M059J (cell line): ENCODE results near the gene PPIL4. TPM values are rescaled to one million over a fixed set of nuclear protein-coding genes. Genes with fewer than 3 reads are reported as not detected.

Experiments
- DNase-seq: peaks from one replicate; pipeline ENCODE4 v3.0.0-alpha.2; 2012; ENCODE audit warnings: low read depth
- total RNA-seq: library from RNA; depleted of rRNA; stranded (reverse); fragments of >200 nt; shearing (Covaris generic); gene quantifications from 2 replicates; pipeline ENCODE4 v1.2.3, GENCODE V29; 2014; rRNA removed

The PPIL4 gene, protein sequence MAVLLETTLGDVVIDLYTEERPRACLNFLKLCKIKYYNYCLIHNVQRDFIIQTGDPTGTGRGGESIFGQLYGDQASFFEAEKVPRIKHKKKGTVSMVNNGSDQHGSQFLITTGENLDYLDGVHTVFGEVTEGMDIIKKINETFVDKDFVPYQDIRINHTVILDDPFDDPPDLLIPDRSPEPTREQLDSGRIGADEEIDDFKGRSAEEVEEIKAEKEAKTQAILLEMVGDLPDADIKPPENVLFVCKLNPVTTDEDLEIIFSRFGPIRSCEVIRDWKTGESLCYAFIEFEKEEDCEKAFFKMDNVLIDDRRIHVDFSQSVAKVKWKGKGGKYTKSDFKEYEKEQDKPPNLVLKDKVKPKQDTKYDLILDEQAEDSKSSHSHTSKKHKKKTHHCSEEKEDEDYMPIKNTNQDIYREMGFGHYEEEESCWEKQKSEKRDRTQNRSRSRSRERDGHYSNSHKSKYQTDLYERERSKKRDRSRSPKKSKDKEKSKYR
- total RNA-seq, result 42.0 and 52.9 TPM in 2 replicates

DNA sequence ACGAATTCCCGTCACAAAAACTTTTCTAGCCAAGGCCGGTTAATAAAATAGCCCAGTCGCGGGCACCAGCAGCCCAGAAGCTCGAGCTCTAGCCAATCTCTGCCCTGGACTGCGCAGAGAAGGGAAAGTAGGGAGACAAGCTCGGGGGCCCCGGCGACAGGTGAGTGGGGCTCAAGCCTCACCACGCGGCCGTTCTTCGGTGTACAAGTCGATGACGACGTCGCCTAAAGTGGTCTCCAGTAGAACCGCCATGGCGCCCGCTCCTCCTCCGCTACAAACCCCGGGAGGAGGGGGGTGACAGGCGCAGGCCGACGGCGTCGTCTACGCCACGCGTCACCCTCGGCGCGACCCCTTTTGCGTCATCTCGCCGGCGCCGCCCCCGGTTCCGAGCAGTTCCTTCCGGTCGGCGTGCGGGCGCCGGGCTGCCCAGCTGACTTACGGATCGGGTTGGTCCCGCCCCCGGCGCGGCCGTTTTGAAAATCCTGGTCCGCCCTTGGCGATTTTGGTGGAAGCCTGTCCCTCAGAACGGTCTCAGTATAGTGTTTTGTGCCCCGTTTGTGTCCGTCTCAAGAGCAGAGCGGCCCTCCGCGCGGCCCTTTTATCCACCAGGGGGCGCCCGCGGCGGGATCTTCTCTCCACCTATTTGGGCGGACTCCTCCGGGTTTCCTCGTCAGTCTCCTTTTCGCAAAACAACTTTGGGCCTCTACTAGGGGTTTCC is at the start of gene PPIL4:
Gene PPIL4, minus strand, starts transcription at position 290 of the 718 bp plus-strand sequence. Its CDS starts 38 bp downstream, at position 252.
- DNase-seq, result peak; percentile 96

DNA sequence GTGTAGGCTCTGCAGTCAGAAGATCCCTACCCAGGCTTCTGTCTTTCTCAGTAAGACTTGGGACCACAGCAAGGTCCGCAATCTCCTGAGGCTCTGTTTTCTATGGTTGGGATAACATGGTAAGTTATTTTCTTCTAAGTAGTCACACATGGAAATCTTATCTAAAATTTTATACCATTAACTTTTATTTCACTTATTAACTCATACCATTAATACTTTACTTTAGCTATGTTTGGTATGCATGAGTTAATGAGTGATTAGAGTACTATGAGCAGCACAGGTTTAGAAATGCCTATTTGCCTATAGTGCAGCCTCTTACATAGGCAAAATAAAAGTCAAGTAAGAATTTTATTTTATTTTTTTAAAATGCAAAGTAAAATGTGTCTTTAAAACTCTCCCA is 47.6 kb upstream of the PPIL4 start:
- DNase-seq, result no peak

DNA sequence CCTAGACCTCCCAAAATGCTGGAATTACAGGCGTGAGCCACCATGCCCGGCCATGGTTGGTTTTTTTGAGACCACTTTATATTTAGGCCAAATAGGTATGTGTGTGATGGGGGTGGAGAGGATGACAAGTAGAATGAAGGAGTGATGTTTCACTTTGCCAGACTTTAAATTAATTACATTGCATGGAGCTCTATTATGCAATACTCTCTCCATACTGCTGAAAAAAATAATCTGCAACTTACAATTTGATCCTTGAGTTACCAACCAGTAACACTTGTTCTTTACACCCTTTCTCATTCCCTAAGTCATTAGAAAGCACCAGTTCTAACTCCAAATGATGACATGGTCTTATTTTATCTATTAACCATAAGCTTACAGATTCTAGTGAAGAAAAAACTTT is 47.1 kb upstream of the PPIL4 start:
- DNase-seq, result no peak

DNA sequence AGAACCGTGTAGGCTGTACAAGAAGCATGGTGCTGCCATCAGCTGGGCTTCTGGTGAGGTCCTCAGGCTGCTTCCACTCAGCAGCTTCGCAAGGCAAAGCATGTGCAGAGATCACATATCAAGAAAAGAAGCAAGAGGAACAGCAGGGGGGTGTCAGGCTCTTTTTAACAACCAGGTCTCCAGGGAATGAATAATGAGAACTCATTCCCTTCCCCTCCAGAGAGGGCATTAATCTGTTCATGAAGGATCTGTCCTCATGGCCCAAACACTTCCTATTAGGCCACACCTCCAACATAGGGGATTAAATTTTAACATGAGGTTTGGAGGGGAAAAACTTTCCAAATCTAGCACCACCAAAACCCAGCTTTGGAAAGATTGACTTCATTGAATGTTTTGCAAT is 40.3 kb upstream of the PPIL4 start:
- no peak for DNase-seq

DNA sequence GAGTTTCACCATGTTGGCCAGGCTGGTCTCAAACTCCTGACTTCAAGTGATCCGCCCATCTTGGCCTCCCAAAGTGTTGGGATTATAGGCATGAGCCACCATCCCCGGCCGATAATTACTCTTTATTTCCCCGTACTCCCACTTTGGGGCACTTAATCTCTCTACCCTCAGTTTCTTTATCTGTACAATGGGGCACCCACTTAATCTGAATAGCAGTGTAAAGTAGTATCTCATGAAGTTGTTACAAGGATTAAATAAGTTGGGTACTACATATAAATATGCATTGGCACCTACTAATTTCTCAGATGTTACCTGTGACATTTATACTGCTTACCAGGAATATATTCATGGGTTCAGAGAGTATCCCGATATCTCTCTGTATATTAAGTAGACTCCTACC is 35.5 kb upstream of the PPIL4 start:
- DNase-seq, result no peak

DNA sequence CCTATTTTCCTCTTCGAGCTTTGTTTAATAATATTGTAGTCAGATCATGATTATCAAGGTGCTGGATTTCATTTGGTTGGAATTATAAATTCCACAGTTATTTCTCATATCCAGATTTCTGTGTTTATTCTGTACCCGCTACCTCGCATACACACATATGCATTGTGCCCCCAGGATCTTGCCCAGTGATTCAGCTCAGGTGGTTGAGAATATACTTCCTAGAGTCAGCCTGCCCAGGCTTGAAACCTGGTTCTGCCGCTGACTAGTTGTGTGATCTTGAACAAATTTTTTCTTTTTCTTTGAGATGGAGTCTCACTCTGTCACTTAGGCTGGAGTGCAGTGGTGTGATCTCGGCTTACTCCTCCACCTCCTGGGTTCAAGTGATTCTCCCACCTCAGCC is 35.0 kb upstream of the PPIL4 start:
- DNase-seq, result no peak

DNA sequence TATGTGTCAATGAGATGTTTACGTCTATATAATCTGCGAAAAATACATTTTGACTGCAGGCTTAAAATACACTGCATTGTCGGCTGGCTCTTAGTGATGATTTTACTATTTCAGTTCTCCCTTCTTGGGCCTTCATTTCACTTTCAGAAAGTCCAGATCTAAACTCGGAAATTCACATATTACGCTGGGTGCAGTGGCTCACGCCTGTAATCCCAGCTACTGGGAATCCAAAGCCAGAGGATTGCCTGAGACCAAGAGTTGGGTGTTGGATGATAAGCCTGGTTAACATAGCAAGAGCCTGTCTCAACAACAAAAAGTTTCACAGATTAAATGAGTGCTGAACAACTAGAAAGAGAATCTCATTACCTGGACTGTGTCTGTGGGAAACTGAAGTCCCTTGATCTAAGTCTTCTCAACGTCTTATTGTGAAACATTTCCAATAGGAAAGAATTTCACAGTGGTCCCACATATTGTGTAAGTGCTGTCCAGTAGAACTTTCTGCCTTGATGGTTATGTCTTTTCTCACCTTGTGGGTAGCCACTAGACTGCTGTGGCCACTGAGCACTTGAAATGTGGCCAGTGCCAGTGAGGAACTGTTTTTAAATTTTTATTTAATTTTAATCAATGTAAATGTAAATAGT is 22.2 kb upstream of the PPIL4 start:
- no peak for DNase-seq

DNA sequence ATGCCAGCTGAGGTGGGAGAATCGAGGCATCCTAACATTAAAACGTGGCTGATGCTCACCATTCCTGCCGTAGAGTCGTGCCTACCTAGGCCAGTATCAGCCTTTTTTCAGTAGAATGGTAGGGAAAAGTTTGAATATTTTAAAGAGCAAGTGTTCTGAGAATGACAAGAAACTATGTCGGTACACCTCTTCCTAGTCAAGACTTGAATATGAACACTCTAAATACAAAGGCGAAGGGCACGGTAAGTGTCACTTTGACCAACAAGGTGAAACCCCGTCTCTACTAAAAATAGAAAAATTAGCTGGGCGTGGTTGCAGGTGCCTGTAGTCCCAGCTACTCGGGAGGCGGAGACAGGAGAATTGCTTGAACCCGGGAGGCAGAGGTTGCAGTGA is 21.3 kb upstream of the PPIL4 start:
- DNase-seq, result no peak

DNA sequence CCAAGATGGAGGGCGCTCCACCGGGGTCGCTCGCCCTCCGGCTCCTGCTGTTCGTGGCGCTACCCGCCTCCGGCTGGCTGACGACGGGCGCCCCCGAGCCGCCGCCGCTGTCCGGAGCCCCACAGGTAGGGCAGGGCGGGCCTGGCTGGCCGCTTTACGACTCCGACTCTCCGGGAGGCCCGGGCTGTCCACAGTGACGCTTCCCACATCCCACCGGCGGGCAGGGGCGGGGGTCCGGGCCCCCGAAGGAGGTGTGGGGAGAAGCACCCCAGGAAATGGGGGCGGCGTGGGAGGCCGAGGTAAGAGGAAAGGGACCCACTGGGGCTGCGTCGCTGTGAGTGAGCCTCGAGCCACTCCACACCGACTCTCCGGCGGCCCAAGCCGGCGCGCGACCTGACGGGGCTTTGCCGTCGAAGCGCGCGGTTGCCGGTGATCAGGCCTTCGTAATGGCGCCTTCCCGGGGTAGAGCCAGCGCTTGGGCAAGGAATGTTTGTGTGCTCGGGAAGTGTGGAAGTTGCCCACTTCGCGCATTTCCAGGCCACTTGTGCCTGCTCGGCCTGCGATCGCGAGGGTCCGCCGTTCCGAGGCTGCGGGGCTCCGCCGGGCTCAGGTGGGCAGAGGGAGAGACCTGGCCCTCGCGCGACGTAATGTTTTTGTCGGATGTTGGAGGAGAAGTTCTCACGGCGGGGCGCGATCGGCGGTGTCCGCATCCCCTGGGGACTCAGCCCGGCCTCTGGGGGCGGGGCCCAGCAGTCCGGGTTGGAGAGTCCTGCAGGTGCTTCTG is 20.8 kb upstream of the PPIL4 start:
- DNase-seq, result peak; percentile 62

DNA sequence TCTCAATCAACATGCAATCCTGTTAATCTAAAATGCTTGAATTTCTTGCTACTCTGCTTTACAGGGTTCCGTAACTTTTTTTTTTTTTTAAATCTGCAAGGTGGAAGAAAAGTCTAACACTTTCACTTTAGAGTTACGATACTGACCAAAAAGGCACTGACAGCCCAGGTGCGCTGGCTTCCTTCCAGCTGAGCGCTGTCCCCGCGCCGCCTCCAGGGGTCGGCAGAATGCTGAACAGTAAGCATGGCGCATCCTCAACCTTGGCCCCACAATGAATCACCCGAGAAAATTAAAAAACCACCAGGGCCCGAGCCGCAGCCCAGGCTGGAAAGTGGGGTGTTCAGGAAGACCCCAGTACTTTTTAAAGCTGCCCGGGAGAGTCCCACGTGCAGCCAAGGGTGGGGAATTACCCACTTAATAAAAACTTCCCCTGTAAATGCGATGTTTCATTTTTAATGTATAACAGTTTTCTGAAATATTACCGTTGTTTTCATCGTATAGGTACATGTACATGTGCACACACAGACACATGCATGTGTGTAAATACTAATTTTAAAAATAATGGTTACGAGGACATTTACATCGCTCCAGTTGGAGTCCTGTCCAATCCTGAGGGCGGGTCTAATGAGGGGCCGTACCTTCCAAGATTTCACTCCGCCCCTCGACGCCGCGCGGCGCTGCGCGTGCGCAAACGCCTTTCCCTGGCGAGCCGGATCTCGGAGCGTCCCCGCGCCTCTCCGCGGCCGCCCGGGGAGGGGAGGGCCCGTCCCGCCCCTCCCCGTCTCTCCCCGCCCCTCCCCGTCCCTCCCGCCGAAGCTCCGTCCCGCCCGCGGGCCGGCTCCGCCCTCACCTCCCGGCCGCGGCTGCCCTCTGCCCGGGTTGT is 19.9 kb upstream of the PPIL4 start, which contains the start of gene GINM1:
Gene GINM1, plus strand, starts transcription at position 849 of the 883 bp plus-strand sequence. CDS start 40 bp downstream, outside the sequence.
- DNase-seq, result peak; percentile 95

DNA sequence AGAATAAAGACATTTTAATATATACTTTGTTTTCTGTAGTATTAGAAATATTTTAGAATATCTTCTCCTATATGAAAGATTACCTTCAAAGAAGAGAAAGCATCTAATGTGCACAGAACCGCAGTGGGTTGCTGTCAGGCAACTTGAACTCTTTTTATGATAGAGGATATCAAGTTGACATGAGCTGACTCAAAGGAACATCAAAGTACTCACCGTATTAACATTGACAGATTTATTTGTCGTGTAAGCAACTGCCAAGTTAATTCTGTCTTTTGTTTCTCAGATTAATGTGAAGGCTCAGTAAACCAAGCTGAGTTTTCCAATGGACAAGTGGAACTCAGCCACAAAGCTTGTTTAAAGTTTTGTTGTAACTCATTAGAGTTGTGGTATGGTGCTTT is 18.1 kb upstream of the PPIL4 start:
- DNase-seq, result peak; percentile 55

DNA sequence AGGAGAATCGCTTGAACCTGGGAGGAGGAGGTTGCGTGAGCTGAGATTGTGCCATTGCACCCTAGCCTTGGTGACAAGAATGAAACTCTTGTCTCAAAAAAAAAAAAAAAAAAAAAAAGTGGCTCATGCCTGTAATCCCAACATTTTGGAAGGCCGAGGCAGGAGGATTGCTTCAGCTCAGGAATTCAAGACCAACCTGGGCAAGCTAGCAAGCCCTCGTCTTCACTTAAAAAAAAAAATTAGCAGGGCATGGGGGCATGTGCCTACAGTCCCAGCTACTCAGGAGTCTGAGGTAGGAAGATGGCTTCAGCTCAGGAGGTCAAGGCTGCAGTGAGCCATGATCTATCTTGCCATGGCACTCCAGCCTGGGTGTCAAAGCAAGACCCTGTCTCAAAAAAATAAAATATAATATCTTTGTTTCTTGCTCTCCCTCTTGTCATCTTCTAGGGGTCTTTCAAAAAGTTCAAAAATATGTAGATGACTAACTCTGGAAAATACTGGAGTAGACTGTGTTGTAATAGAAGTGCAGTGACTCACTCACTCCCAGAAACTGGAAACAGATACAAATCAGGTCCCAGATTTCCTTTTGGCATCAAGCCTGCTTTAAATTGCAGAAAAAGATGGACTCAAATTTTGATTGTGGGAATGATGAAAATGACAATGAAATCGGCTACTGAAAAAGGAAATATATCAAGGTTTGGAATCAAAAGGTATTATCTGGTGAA is 17.5 kb upstream of the PPIL4 start:
- DNase-seq, result peak; percentile 81

DNA sequence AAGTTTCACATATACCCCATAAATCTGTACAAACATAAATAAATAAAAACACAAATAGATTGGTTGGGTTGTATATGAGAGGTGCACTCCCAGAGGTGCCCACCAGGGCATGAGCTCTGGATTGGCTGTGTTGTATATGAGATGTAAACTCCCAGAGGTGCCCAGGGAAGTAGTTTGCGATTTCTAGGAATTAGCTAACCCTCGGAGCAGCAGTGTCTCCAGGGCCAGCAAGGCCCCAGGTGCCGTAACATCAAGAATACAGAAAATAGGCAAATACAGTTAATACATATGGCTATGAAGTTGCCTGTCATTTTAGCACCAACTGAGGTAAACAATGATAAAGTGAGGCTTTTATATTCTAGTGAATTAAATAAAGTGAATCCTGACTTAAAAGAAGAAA is 14.9 kb upstream of the PPIL4 start:
- DNase-seq, result peak; percentile 17

DNA sequence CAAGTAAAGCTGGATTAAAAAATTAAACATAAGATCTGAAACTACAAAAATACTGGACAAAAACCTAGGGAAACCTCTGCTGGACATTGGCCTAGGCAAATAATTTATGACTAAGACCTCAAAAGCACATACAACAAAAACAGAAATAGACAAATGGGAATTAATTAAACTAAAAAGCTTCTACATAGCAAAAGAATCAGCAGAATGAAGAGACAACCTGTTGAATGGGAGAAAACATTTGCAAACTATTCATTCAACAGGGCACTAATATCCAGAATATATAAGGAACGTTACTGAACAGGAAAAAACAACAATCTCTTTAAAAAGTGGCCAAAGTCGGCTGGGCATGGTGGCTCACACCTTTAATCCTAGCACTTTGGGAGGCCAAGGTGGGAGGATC is 13.5 kb upstream of the PPIL4 start:
- DNase-seq, result no peak

DNA sequence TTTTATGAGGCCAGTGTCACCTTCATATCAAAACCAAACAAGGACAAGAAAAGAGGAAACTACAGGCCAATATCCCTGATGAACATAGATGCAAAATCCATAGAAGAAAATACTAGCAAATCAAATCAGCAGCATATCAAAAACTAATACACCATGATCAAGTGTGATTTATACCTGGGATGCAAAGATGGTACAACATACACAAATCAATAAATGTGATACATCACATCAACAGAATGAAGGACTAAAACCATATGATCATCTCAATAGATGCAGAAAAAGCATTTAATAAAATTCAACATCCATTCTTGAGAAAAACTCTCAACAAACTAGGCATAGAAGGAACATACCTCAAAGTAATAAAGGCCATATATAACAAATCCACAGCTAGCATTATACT is 12.2 kb upstream of the PPIL4 start:
- no peak for DNase-seq

DNA sequence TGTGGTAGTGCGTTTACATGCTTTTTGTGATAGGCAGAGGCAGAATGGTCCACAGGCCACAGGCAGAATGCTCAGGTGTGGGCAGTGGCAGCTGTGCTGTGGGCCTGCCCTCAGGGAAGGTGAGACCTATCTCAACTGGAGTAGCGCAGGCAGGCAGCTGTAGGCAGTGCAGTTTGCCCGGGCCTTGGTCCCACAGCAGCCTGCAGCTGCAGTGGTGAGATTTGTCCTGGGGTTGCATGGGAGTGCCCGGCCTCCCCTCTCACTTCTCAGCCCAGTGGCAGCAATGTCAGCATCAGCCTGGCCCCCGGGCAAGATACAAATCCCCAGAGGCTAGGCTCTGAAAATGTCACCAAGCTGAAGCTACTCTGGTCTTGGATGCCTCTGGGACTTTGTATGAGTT is 6.1 kb upstream of the PPIL4 start:
- no peak for DNase-seq

DNA sequence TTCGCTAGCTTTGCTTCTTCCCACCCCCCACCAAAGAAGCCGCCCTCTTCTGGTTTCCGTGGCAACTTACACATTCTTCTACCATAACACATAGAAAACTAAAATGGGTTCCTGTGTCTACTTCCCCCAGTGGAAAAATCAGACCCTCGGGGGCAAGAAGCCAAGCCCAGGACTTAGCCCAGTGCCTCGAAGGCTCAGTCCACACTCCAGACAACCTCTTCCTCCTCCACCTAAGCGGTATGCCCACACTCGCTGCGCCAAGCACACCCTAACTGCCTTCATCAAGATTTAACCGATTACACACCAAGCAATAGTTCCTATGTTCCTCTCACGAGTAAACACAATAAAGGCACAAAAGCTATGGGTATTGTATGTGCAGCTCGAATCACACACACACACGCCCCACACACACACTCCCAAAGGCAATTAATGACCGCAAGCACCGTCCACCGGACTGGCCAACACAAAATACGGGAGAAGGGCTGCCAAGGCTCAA is 537 bp downstream of the PPIL4 start:
- DNase-seq, result peak; percentile 79

DNA sequence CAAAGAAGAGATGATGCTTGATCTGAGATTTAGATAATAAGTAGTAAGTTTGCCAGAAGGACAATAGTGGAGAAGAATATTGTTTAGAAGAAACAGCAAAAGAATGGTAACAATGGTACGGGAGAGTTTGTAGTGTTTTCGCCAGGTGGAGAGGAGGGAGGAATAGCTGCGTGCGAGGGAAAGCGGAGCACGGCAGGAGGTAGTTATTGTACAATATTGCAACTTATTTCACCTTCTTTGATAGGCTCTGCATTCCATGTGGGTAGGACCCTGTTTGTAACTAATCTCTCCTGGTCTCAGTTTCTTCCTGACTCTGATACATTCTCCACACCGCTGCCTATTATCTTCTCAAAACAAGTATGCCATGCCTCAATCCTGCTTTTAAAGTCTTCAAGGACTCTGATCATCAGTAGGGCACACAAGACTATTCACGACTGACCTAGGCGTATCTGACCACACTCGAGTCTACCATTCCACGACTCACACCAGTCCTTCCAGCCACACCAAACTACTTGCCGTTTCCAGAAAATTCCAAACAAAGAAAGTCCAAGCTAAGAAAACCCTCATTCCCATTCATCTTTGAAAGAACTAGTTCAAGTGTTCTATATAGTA is 1.1 kb downstream of the PPIL4 start:
- no peak for DNase-seq

DNA sequence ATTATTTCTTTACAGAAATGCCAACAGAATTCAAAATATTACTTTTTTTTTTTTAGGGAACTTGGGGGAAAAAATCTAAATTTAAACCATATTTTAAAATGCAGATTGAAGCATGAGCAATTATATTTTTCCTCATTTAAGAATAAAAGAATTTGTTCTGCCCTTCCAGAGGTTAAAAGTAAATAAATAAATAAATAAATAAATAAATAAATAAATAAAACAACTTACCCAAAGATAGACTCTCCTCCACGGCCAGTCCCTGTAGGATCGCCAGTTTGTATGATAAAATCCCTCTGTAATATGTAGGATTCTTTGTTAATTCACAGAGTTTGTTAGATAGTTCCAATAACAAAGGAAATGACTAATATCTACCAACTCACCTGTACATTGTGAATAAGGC is 4.7 kb downstream of the PPIL4 start:
- DNase-seq, result no peak
